Measurements from ENCODE around the gene FES.
A peak's percentile ranks its signal among the peaks of the same experiment; 100 is the strongest.

FES gene

GRCh38 chr15:90877315-90877714, 7.0 kb upstream of the FES start:
- no peak for DNase-seq

DNA sequence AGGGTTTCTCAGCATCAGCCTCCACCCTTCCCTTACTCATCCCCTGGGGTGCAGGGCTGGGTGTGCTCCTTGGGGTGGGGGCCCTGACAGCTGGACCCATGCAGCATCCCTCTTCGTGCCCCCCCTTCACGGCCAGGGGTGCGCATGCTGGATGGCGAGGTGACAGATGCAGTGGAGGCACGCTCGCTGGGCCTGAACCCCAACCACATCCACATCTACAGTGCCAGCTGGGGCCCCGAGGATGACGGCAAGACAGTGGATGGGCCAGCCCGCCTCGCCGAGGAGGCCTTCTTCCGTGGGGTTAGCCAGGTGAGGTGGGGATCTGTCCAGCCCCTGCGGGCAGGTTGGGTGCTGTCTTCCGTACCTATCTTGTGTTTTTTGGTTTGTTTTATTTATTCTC, 6.3 kb upstream of the FES start:
- DNase-seq: no peak

DNA sequence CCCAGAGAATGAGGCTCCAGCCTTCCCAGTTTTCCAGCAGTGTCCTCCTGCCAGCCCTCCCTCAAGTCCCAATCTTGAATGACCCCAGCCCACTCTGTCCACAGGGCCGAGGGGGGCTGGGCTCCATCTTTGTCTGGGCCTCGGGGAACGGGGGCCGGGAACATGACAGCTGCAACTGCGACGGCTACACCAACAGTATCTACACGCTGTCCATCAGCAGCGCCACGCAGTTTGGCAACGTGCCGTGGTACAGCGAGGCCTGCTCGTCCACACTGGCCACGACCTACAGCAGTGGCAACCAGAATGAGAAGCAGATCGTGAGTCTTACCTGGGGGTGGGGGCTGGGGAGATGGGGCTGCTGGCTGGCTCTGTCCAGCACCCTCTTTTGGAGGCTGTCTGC, 5.6 kb upstream of the FES start:
- DNase-seq: no peak

GRCh38 chr15:90879730-90880366, 4.5 kb upstream of the FES start:
- no peak for DNase-seq

DNA sequence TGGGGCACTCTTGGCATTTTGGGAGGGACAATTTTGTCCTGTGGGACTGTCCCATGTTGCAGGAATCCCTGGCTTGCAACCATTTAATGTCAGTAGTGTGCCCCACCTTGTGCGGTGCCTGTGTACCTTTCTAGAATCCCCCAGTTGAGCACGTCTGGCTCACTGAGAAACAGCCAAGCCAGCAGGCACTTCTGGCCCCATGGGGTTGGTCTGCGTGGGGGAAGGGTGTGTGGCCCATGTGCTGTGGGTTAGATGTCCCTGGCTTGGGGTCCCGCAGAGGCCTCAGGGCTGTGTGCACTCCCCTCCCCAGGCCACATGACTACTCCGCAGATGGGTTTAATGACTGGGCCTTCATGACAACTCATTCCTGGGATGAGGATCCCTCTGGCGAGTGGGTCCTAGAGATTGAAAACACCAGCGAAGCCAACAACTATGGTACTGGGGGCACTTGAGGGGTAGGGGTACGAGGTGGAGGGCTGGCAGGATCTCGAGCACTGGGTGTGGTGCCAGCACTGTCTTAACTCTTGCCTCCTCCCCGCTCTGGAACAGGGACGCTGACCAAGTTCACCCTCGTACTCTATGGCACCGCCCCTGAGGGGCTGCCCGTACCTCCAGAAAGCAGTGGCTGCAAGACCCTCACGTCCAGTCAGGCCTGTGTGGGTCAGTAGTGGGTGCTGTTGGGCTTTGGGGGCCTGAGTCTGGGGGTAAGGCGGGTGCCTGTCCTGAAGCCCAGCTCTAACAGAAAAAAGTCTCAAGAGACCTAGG, 3.7 kb upstream of the FES start:
- DNase-seq: no peak

DNA sequence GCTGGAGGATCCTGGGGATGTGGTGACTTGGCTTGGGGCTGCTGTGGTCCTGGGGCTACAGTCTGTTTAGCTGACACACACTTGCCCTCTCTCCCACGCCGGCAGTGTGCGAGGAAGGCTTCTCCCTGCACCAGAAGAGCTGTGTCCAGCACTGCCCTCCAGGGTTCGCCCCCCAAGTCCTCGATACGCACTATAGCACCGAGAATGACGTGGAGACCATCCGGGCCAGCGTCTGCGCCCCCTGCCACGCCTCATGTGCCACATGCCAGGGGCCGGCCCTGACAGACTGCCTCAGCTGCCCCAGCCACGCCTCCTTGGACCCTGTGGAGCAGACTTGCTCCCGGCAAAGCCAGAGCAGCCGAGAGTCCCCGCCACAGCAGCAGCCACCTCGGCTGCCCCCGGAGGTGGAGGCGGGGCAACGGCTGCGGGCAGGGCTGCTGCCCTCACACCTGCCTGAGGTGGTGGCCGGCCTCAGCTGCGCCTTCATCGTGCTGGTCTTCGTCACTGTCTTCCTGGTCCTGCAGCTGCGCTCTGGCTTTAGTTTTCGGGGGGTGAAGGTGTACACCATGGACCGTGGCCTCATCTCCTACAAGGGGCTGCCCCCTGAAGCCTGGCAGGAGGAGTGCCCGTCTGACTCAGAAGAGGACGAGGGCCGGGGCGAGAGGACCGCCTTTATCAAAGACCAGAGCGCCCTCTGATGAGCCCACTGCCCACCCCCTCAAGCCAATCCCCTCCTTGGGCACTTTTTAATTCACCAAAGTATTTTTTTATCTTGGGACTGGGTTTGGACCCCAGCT, 2.9 kb upstream of the FES start:
- no peak for DNase-seq

- no peak for DNase-seq
These were observed 2.2 kb upstream of the FES start for GRCh38 chr15:90881978-90882721.

DNA sequence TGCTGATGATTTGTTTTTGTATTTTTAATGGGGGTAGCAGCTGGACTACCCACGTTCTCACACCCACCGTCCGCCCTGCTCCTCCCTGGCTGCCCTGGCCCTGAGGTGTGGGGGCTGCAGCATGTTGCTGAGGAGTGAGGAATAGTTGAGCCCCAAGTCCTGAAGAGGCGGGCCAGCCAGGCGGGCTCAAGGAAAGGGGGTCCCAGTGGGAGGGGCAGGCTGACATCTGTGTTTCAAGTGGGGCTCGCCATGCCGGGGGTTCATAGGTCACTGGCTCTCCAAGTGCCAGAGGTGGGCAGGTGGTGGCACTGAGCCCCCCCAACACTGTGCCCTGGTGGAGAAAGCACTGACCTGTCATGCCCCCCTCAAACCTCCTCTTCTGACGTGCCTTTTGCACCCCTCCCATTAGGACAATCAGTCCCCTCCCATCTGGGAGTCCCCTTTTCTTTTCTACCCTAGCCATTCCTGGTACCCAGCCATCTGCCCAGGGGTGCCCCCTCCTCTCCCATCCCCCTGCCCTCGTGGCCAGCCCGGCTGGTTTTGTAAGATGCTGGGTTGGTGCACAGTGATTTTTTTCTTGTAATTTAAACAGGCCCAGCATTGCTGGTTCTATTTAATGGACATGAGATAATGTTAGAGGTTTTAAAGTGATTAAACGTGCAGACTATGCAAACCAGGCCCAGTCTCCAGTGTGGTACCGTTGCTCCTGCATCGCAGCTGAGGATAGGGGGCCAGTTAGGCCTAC, 1.4 kb upstream of the FES start:
- DNase-seq: no peak

- DNase-seq: no peak
These were observed 753 bp upstream of the FES start for GRCh38 chr15:90883526-90883975.

GRCh38 chr15:90884719-90885431, 571 bp downstream of the FES start:
- no peak for DNase-seq

- peak; percentile 68 for DNase-seq
These were observed 1.4 kb downstream of the FES start for GRCh38 chr15:90885432-90886290.

GRCh38 chr15:90886291-90886614, 1.9 kb downstream of the FES start:
- no peak for DNase-seq

- DNase-seq: no peak
These were observed 2.8 kb downstream of the FES start for GRCh38 chr15:90887037-90887481.

- no peak for DNase-seq
These were observed 5.0 kb downstream of the FES start for GRCh38 chr15:90889313-90889730.

GRCh38 chr15:90889736-90890456, 5.6 kb downstream of the FES start:
- DNase-seq: no peak

DNA sequence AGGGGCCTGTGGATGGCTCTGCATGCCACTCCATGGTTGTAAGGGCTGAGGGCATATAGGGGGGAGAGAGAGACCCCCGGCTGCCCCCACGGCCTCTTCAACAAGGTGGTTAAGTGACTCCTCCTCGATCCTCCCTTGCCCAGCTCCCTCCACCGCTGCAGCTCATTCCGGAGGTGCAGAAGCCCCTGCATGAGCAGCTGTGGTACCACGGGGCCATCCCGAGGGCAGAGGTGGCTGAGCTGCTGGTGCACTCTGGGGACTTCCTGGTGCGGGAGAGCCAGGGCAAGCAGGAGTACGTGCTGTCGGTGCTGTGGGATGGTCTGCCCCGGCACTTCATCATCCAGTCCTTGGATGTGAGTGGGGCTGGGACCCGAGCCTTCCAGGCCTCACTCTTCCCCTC, 6.5 kb downstream of the FES start:
- no peak for DNase-seq

- DNase-seq: no peak
These were observed 7.1 kb downstream of the FES start for GRCh38 chr15:90891346-90891949.

GRCh38 chr15:90892023-90892422, 7.7 kb downstream of the FES start:
- no peak for DNase-seq

GRCh38 chr15:90892498-90893174, 8.3 kb downstream of the FES start:
- DNase-seq: no peak
